ENCODE results near the gene CD9.

CD9 gene

GRCh38 chr12:6250343-6250742, 50.1 kb downstream of the CD9 start:
- DNase-seq, result no peak

GRCh38 chr12:6253278-6253677, 53.1 kb downstream of the CD9 start:
- no peak for DNase-seq

GRCh38 chr12:6254491-6254890, 54.3 kb downstream of the CD9 start:
- no peak for DNase-seq

GRCh38 chr12:6257007-6257406, 56.8 kb downstream of the CD9 start:
- DNase-seq, result no peak

- no peak for DNase-seq
These were observed 62.0 kb downstream of the CD9 start for GRCh38 chr12:6262211-6262610.

- no peak for DNase-seq
These were observed 62.4 kb downstream of the CD9 start for GRCh38 chr12:6262623-6263022.

- DNase-seq, result no peak
These were observed 63.7 kb downstream of the CD9 start for GRCh38 chr12:6263931-6264330.

GRCh38 chr12:6264402-6265037, 64.3 kb downstream of the CD9 start:
- no peak for DNase-seq

GRCh38 chr12:6265038-6265405, 64.8 kb downstream of the CD9 start:
- no peak for DNase-seq

- no peak for DNase-seq
These were observed 66.4 kb downstream of the CD9 start for GRCh38 chr12:6266541-6266966.

- DNase-seq, result no peak
These were observed 66.9 kb downstream of the CD9 start for GRCh38 chr12:6266971-6267721.

GRCh38 chr12:6268484-6269157, 68.4 kb downstream of the CD9 start:
- DNase-seq, result no peak

GRCh38 chr12:6269986-6270385, 69.8 kb downstream of the CD9 start:
- DNase-seq, result no peak

- no peak for DNase-seq
These were observed 71.1 kb downstream of the CD9 start for GRCh38 chr12:6271281-6271680.

- no peak for DNase-seq
These were observed 72.4 kb downstream of the CD9 start for GRCh38 chr12:6272300-6273204.

- no peak for DNase-seq
These were observed 73.0 kb downstream of the CD9 start for GRCh38 chr12:6273205-6273540.

- DNase-seq, result no peak
These were observed 73.5 kb downstream of the CD9 start for GRCh38 chr12:6273541-6274230.

GRCh38 chr12:6274231-6275221, 74.3 kb downstream of the CD9 start:
- DNase-seq, result no peak

GRCh38 chr12:6275928-6276887, 76.0 kb downstream of the CD9 start:
- no peak for DNase-seq
